Skin epidermis (tissue), 12 donors: ENCODE measurements around the gene OR2G2.

Experiments
- H3K27ac ChIP-seq, 21 experiments: fragments of 200-600 bp; sonication (generic) in 11 of 21; one replicate each; pipeline ENCODE4 v1.5.0; 2020; ENCODE audit warnings: mild to moderate bottlenecking in 3 of 21, inconsistent platforms in 2 of 21, moderate library complexity in 2 of 21
- H3K4me3 ChIP-seq, 7 experiments: fragments of 200-600 bp; sonication (generic) in 2 of 7; one replicate each; pipeline ENCODE4 v1.5.0; 2020; ENCODE audit warnings: inconsistent platforms in 2 of 7, mild to moderate bottlenecking in 2 of 7, moderate library complexity in 1 of 7

OR2G2 gene

GRCh38 chr1:247638781-247639180, 50.6 kb downstream of the OR2G2 start:
- Histone ChIP-seq H3K4me3 (no peak overlapping the region), H3K27ac (no peak overlapping the region)
